Erythroblast (primary cell): ENCODE results near the gene SCG3.

ENCODE experiments used
- GATA1 ChIP-seq: IDR thresholded peaks from 2 replicates; pipeline ENCODE4 v1.6.1; 2011; ENCODE audit warnings: low read depth, mild to moderate bottlenecking, control low read depth, low read length, moderate library complexity
- POLR2A ChIP-seq: IDR thresholded peaks from 2 replicates; pipeline ENCODE4 v1.6.1; 2011; ENCODE audit warnings: mild to moderate bottlenecking, low read length

DNA sequence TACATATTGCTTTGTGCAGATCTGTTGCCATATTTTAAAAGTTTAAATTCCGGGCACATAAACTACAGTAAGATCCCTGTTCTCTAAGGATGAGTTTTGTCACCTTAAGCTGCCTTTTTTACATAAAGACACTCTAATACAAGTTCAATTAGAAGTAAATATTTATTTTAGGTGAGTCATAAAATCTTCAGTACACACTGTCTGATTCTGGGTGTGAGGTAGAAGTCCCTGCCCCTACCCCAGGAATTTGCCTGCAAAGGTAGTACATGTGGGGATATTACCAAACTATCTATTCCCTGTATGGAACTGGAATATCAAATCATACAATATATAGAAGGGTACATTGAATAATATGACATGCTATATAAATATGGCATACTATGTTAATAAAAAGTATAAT lies 6.3 kb downstream of the SCG3 start:
- TF ChIP-seq POLR2A (no peak), GATA1 (no peak)
